Spleen (tissue), 7 donors: ENCODE results near the gene OSGIN1.

Source experiments
- POLR2AphosphoS5 ChIP-seq, 3 donors: sonication (generic); formaldehyde crosslinking; IDR thresholded peaks; one replicate each; pipeline ENCODE4 v1.5.1; 2017; ENCODE audit warnings: antibody characterized with exemption in 3 of 3
- TF ChIP-seq, protein P1 (sequence below), 11 experiments: fragments of 200-600 bp in 7 of 11; fragments of 450-650 bp in 4 of 11; sonication (generic) in 4 of 11; IDR thresholded peaks in 8 of 11; conservative IDR thresholded peaks in 3 of 11; 1 replicate in 7 of 11; 2 replicates in 4 of 11; pipeline versions ENCODE4 v1.4.0 to v1.8.0; 2016 to 2021; ENCODE audit warnings: antibody characterized with exemption in 11 of 11, inconsistent platforms in 4 of 11, mild to moderate bottlenecking in 1 of 11
- donor health status: DM: no; HTN: no; CAD: no; lungs with moderate emphysema.
- donor health status: DM: no; HTN: no; CAD: no.
- donor health status: DM: no; HTN: no; CAD: no.

- TF ChIP-seq, protein P1, sequence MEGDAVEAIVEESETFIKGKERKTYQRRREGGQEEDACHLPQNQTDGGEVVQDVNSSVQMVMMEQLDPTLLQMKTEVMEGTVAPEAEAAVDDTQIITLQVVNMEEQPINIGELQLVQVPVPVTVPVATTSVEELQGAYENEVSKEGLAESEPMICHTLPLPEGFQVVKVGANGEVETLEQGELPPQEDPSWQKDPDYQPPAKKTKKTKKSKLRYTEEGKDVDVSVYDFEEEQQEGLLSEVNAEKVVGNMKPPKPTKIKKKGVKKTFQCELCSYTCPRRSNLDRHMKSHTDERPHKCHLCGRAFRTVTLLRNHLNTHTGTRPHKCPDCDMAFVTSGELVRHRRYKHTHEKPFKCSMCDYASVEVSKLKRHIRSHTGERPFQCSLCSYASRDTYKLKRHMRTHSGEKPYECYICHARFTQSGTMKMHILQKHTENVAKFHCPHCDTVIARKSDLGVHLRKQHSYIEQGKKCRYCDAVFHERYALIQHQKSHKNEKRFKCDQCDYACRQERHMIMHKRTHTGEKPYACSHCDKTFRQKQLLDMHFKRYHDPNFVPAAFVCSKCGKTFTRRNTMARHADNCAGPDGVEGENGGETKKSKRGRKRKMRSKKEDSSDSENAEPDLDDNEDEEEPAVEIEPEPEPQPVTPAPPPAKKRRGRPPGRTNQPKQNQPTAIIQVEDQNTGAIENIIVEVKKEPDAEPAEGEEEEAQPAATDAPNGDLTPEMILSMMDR (IDR thresholded peaks at IDR 0.05 in 8 of 11, conservative IDR thresholded peaks at IDR 0.05 in 3 of 11): no peak
- no peak for TF ChIP-seq POLR2AphosphoS5 (IDR thresholded peaks at IDR 0.05)
Observed at GRCh38 chr16:84009282-84009681, 56.2 kb downstream of the OSGIN1 start.
